H1 (cell line): ENCODE results near the gene BCKDHB. TPM values are rescaled to one million over a fixed set of nuclear protein-coding genes. Genes with fewer than 3 reads are reported as not detected.

ENCODE experiments used
- SP1 ChIP-seq: IDR thresholded peaks from 2 replicates; pipeline ENCODE4 v1.6.1; 2011; ENCODE audit warnings: low read depth, low read length
- polyA plus RNA-seq, 7 experiments: library from polyadenylated mRNA; depleted of rRNA in 3 of 7; stranded (reverse) in 5 of 7; unstranded in 2 of 7; fragments of >200 nt in 5 of 7; fragments of 200-250 nt in 2 of 7; gene quantifications; 1 replicate in 5 of 7; 2 replicates in 1 of 7; 4 replicates in 1 of 7; pipeline versions ENCODE4 v1.2.1 to v1.2.3, GENCODE V29; 2011 to 2013; ENCODE audit warnings: missing spikeins in 2 of 7, mixed read lengths in 2 of 7
- total RNA-seq: library from RNA; stranded (reverse); fragmentation: NEBNext Ultra II Directional; extraction: Animal tissue kit (Norgen Biotek cat#: 25700); gene quantifications from 2 replicates; pipeline ENCODE4 v1.2.1, GENCODE V29; 2021
- TF ChIP-seq, protein P1 (sequence below): IDR thresholded peaks from 2 replicates; pipeline ENCODE4 v1.6.1; 2011; ENCODE audit warnings: low read depth, mild to moderate bottlenecking, low read length; ENCODE audit not compliant: insufficient read depth

Gene BCKDHB
- total and polyA plus RNA-seq, 2 of the 8 experiments (the other 6 are each of a cell fraction or from before 2014, with no cell fraction given), result 22.1 to 30.8 TPM

DNA sequence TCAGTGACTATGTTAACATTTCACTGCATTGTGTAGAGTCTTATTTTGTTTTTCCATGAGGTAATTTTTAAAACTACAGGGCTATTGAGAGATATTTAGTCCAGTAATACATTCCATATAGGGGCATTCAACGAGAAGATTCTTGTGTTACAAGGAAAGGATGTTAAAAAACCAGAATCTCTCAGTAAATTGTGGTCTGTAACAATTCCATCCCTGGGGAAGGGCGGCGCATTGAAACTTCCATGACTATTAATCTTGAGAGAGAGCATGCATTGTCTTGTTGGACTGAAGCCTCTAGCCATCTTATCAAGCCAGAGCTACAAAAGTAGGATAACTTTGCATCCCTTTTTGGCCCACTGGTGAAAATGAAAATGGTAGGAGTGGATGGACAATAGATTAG, 119.7 kb downstream of the BCKDHB start (continued):
- TF ChIP-seq, protein P1, sequence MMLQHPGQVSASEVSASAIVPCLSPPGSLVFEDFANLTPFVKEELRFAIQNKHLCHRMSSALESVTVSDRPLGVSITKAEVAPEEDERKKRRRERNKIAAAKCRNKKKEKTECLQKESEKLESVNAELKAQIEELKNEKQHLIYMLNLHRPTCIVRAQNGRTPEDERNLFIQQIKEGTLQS, result no peak
- TF ChIP-seq SP1, result no peak
